Activated CD4-positive, alpha-beta T cell treated with anti-CD3 and anti-CD28 coated beads for 36 hours (primary cell): ENCODE measurements around the gene PLCL1. TPM values are rescaled to one million over a fixed set of nuclear protein-coding genes. Genes with fewer than 3 reads are reported as not detected.

ENCODE experiments used
- ATAC-seq: fragments of 200-7000 bp; cut with Tn5 transposase; one replicate; pipeline ENCODE4 v1.10.0; 2021; ENCODE audit warnings: mild to moderate bottlenecking, moderate library complexity
- CTCF ChIA-PET: fragments of 350-600 bp; sonication (Branson Sonifier 250); formaldehyde crosslinking; loops from one replicate; lab custom pipeline; 2021; ENCODE audit warnings: antibody characterized with exemption; lab: Charles Lee
- POLR2A ChIA-PET: fragments of 350-600 bp; sonication (Branson Sonifier 250); formaldehyde crosslinking; loops from one replicate; lab custom pipeline; 2021; ENCODE audit warnings: antibody characterized with exemption, inconsistent platforms; lab: Charles Lee
- DNase-seq: peaks from one replicate; pipeline ENCODE4 v3.0.0-alpha.2; 2020
- H3K27ac Mint-ChIP-seq: one replicate; pipeline ENCODE4 v1.8.0; 2021; ENCODE audit warnings: mixed read lengths
- H3K27me3 Mint-ChIP-seq: one replicate; pipeline ENCODE4 v1.8.0; 2021; ENCODE audit warnings: mixed read lengths
- H3K36me3 Mint-ChIP-seq: one replicate; pipeline ENCODE4 v1.8.0; 2021; ENCODE audit warnings: low read depth, mixed read lengths
- H3K4me1 Mint-ChIP-seq: one replicate; pipeline ENCODE4 v1.8.0; 2021; ENCODE audit warnings: mixed read lengths
- H3K4me3 Mint-ChIP-seq: one replicate; pipeline ENCODE4 v1.8.0; 2021; ENCODE audit warnings: mild to moderate bottlenecking, moderate library complexity, mixed read lengths
- H3K9me3 Mint-ChIP-seq: one replicate; pipeline ENCODE4 v1.8.0; 2021; ENCODE audit warnings: low read depth, mixed read lengths
- intact Hi-C, 2 experiments: fragments of 100-400 bp; cut with DNase I in 1 of 2; cut with micrococcal nuclease in 1 of 2; formaldehyde crosslinking; loops; one replicate each; pipeline versions ENCODE4 v1.14.2 to v1.15.1; 2022 to 2024; cut with DNase I, micrococcal nuclease
- total RNA-seq, 2 experiments: library from RNA; stranded (reverse); gene quantifications; one replicate each; pipeline ENCODE4 v1.2.3, GENCODE V29; 2021

PLCL1 gene
- total RNA-seq, 2 experiments from 2014 or later = 1.6 to 1.7 TPM

GRCh38 chr2:197934934-197935289 lies 130.5 kb downstream of the PLCL1 start:
- peak overlapping the region; percentile 67 for H3K27ac Mint-ChIP-seq
- ChIA-PET CTCF (no interaction called here), POLR2A (no interaction called here)
- H3K4me1 Mint-ChIP-seq = peaks cover 54% of the 10 kb centered on the region
- no peaks in the 10 kb centered on the region for H3K36me3 Mint-ChIP-seq
- H3K27me3 Mint-ChIP-seq = no peaks in the 10 kb centered on the region
- ATAC-seq (peak; percentile 76), DNase-seq (no peak)
- intact Hi-C loops = loop anchor here (2.0 to 5.0 kb wide), 5 partner anchors 16 to 128 kb away; no protein-coding TSS in a partner anchor
- H3K9me3 Mint-ChIP-seq = no peaks in the 10 kb centered on the region
- peak overlapping the region; percentile 65 for H3K4me3 Mint-ChIP-seq

GRCh38 chr2:197937814-197938213 lies 133.4 kb downstream of the PLCL1 start:
- H3K36me3 Mint-ChIP-seq = no peaks in the 10 kb centered on the region
- H3K27me3 Mint-ChIP-seq = no peaks in the 10 kb centered on the region
- no peaks in the 10 kb centered on the region for H3K9me3 Mint-ChIP-seq
- DNase-seq (no peak), ATAC-seq (no peak)
- POLR2A ChIA-PET = no interaction called here
- intact Hi-C loops = loop anchor here in 1 of 2 experiments (5.0 kb wide), 3 partner anchors 101 to 131 kb away; no protein-coding TSS in a partner anchor
- peaks cover 64% of the 10 kb centered on the region for H3K4me1 Mint-ChIP-seq
- CTCF ChIA-PET = interaction anchor here (0.7 kb wide), 2 partner anchors 47 to 124 kb away, joined by 3 to 4 read pairs; no protein-coding TSS in a partner anchor
- H3K4me3 Mint-ChIP-seq = no peak overlapping the region
- no peak overlapping the region for H3K27ac Mint-ChIP-seq

GRCh38 chr2:197938555-197938954 lies 134.2 kb downstream of the PLCL1 start:
- intact Hi-C loops = loop anchor here in 1 of 2 experiments (5.0 kb wide), 3 partner anchors 101 to 131 kb away; no protein-coding TSS in a partner anchor
- ATAC-seq (no peak), DNase-seq (no peak)
- no peaks in the 10 kb centered on the region for H3K27me3 Mint-ChIP-seq
- ChIA-PET POLR2A (no interaction called here), CTCF (interaction anchor here (0.6 to 0.7 kb wide), 2 partner anchors 125 to 1300 kb away, joined by 3 to 4 read pairs; no protein-coding TSS in a partner anchor)
- peaks cover 63% of the 10 kb centered on the region for H3K4me1 Mint-ChIP-seq
- no peak overlapping the region for H3K4me3 Mint-ChIP-seq
- no peak overlapping the region for H3K27ac Mint-ChIP-seq
- H3K36me3 Mint-ChIP-seq = no peaks in the 10 kb centered on the region
- H3K9me3 Mint-ChIP-seq = no peaks in the 10 kb centered on the region

- H3K4me1 Mint-ChIP-seq = peaks cover 68% of the 10 kb centered on the region
- no peaks in the 10 kb centered on the region for H3K36me3 Mint-ChIP-seq
- ChIA-PET POLR2A (no interaction called here), CTCF (interaction anchor here (0.6 kb wide), 1 partner anchor 42 kb away, joined by 3 read pairs; no protein-coding TSS in a partner anchor)
- H3K9me3 Mint-ChIP-seq = peaks cover 2% of the 10 kb centered on the region
- intact Hi-C loops = loop anchor here in 1 of 2 experiments (5.0 kb wide), 3 partner anchors 102 to 132 kb away; no protein-coding TSS in a partner anchor
- no peak for ATAC-seq
- no peak overlapping the region for H3K4me3 Mint-ChIP-seq
- H3K27me3 Mint-ChIP-seq = no peaks in the 10 kb centered on the region
- no peak overlapping the region for H3K27ac Mint-ChIP-seq
- no peak for DNase-seq
Observed at GRCh38 chr2:197939787-197940186, 135.4 kb downstream of the PLCL1 start.

GRCh38 chr2:197940382-197940781 lies 136.0 kb downstream of the PLCL1 start:
- H3K4me1 Mint-ChIP-seq = peaks cover 68% of the 10 kb centered on the region
- ATAC-seq (no peak), DNase-seq (no peak)
- H3K27me3 Mint-ChIP-seq = no peaks in the 10 kb centered on the region
- H3K36me3 Mint-ChIP-seq = no peaks in the 10 kb centered on the region
- peaks cover 2% of the 10 kb centered on the region for H3K9me3 Mint-ChIP-seq
- CTCF ChIA-PET = interaction anchor here (0.6 to 1.0 kb wide), 3 partner anchors 9 to 41 kb away, joined by 3 to 4 read pairs (median 3); no protein-coding TSS in a partner anchor
- POLR2A ChIA-PET = no interaction called here
- no peak overlapping the region for H3K4me3 Mint-ChIP-seq
- intact Hi-C loops = no loop called here
- no peak overlapping the region for H3K27ac Mint-ChIP-seq

- ATAC-seq = peak; percentile 63
Observed at GRCh38 chr2:197941715-197942114, 137.3 kb downstream of the PLCL1 start.

GRCh38 chr2:197943731-197944130 lies 139.3 kb downstream of the PLCL1 start:
- no peak overlapping the region for H3K27ac Mint-ChIP-seq
- ChIA-PET POLR2A (interaction anchor here (0.6 kb wide), 1 partner anchor 327 kb away, joined by 4 read pairs; no protein-coding TSS in a partner anchor), CTCF (interaction anchor here (0.9 to 1.2 kb wide), 2 partner anchors 9 to 92 kb away, joined by 3 read pairs; no protein-coding TSS in a partner anchor)
- DNase-seq = no peak
- intact Hi-C loops = no loop called here
- no peak overlapping the region for H3K4me3 Mint-ChIP-seq
- no peaks in the 10 kb centered on the region for H3K27me3 Mint-ChIP-seq
- ATAC-seq = no peak
- H3K9me3 Mint-ChIP-seq = peaks cover 2% of the 10 kb centered on the region
- peaks cover 72% of the 10 kb centered on the region for H3K4me1 Mint-ChIP-seq
- no peaks in the 10 kb centered on the region for H3K36me3 Mint-ChIP-seq

More at GRCh38 chr2:197941715-197942114, 137.3 kb downstream of the PLCL1 start:
- Mint-ChIP-seq H3K36me3 (no peaks in the 10 kb centered on the region), H3K27me3 (no peaks in the 10 kb centered on the region), H3K4me3 (no peak overlapping the region), H3K4me1 (peaks cover 68% of the 10 kb centered on the region), H3K9me3 (peaks cover 2% of the 10 kb centered on the region), H3K27ac (no peak overlapping the region)
- intact Hi-C loops = no loop called here
- no peak for DNase-seq
- ChIA-PET POLR2A (no interaction called here), CTCF (interaction anchor here (0.6 to 1.0 kb wide), 3 partner anchors 8 to 1533 kb away, joined by 3 to 5 read pairs (median 3); no protein-coding TSS in a partner anchor)

- Mint-ChIP-seq H3K9me3 (peaks cover 2% of the 10 kb centered on the region), H3K27me3 (no peaks in the 10 kb centered on the region), H3K27ac (no peak overlapping the region), H3K36me3 (no peaks in the 10 kb centered on the region), H3K4me3 (no peak overlapping the region), H3K4me1 (peaks cover 76% of the 10 kb centered on the region)
- ChIA-PET POLR2A (interaction anchor here (0.6 to 0.7 kb wide), 2 partner anchors 59 to 327 kb away, joined by 3 to 4 read pairs; no protein-coding TSS in a partner anchor), CTCF (interaction anchor here (0.9 to 1.5 kb wide), 3 partner anchors 10 to 183 kb away, joined by 3 to 4 read pairs (median 3); no protein-coding TSS in a partner anchor)
- no peak for DNase-seq
- intact Hi-C loops = no loop called here
- ATAC-seq = no peak
Observed at GRCh38 chr2:197944416-197945096, 140.2 kb downstream of the PLCL1 start.

GRCh38 chr2:197946562-197946961 lies 142.2 kb downstream of the PLCL1 start:
- DNase-seq (no peak), ATAC-seq (no peak)
- CTCF ChIA-PET = no interaction called here
- Mint-ChIP-seq H3K9me3 (peaks cover 2% of the 10 kb centered on the region), H3K4me3 (no peak overlapping the region), H3K27me3 (no peaks in the 10 kb centered on the region), H3K36me3 (peaks cover 2% of the 10 kb centered on the region), H3K4me1 (peaks cover 78% of the 10 kb centered on the region), H3K27ac (no peak overlapping the region)
- intact Hi-C loops = no loop called here
- POLR2A ChIA-PET = no interaction called here

GRCh38 chr2:197947219-197947757 lies 142.9 kb downstream of the PLCL1 start:
- H3K9me3 Mint-ChIP-seq = peaks cover 4% of the 10 kb centered on the region
- POLR2A ChIA-PET = no interaction called here
- CTCF ChIA-PET = no interaction called here

GRCh38 chr2:197949224-197949623 lies 144.8 kb downstream of the PLCL1 start:
- Mint-ChIP-seq H3K4me1 (peaks cover 80% of the 10 kb centered on the region), H3K27me3 (no peaks in the 10 kb centered on the region), H3K36me3 (peaks cover 10% of the 10 kb centered on the region), H3K27ac (no peak overlapping the region), H3K9me3 (peaks cover 9% of the 10 kb centered on the region), H3K4me3 (no peak overlapping the region)
- POLR2A ChIA-PET = interaction anchor here (0.8 kb wide), 1 partner anchor 102 kb away, joined by 3 read pairs; no protein-coding TSS in a partner anchor
- DNase-seq = no peak
- no peak for ATAC-seq
- intact Hi-C loops = no loop called here
- CTCF ChIA-PET = interaction anchor here (1.0 kb wide), 1 partner anchor 8 kb away, joined by 3 read pairs; no protein-coding TSS in a partner anchor

More at GRCh38 chr2:197947219-197947757, 142.9 kb downstream of the PLCL1 start:
- ATAC-seq (no peak), DNase-seq (no peak)
- Mint-ChIP-seq H3K4me3 (no peak overlapping the region), H3K27me3 (no peaks in the 10 kb centered on the region), H3K4me1 (peaks cover 78% of the 10 kb centered on the region), H3K36me3 (peaks cover 5% of the 10 kb centered on the region), H3K27ac (no peak overlapping the region)
- intact Hi-C loops = no loop called here
